ENCODE data around the gene LDLRAD4.

DNA sequence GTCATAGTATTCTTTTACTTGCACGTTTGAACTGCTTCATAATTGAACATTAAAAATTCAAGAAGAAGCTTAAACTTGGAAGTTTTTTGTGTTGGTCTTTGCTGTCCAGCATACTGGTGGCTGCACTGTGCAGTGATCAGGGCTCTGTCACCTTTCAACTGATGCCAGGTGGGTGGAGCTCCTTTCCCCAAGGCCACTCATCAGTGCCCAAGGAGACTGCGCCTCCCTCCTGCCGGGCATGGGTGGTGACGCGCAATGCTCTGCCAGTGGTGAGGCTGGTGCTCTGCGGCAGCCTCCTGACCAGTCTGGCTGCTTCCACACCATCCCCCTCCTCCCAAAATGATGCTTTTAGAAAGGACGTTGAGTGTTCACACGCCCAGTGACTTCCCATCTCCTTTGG, 16.0 kb upstream of the LDLRAD4 start:
- TF ChIP-seq HDAC1 (IDR thresholded peaks at IDR 0.05) (no peak), EZH2 (IDR thresholded peaks at IDR 0.05; ENCODE audit: borderline replicate concordance, low read depth, low read length) (no peak), ZNF263 (CRISPR knock-in tag; IDR thresholded peaks at IDR 0.05; ENCODE audit: borderline replicate concordance) (no peak), HCFC1 (IDR thresholded peaks at IDR 0.05; ENCODE audit: low read depth, low read length) (no peak), ZNF274 (IDR thresholded peaks at IDR 0.05; ENCODE audit: borderline replicate concordance, low read depth, low read length) (no peak), POLR2AphosphoS5 (IDR thresholded peaks at IDR 0.05; ENCODE audit: control insufficient read depth, insufficient read depth, low read depth, low read length) (no peak), NFYB (IDR thresholded peaks at IDR 0.05; ENCODE audit: extremely low read depth, insufficient read length) (no peak)
- TF ChIP-seq, protein P1, sequence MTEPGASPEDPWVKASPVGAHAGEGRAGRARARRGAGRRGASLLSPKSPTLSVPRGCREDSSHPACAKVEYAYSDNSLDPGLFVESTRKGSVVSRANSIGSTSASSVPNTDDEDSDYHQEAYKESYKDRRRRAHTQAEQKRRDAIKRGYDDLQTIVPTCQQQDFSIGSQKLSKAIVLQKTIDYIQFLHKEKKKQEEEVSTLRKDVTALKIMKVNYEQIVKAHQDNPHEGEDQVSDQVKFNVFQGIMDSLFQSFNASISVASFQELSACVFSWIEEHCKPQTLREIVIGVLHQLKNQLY (CRISPR knock-in tag; conservative IDR thresholded peaks at IDR 0.05) = no peak
- TF ChIP-seq, protein P2, sequence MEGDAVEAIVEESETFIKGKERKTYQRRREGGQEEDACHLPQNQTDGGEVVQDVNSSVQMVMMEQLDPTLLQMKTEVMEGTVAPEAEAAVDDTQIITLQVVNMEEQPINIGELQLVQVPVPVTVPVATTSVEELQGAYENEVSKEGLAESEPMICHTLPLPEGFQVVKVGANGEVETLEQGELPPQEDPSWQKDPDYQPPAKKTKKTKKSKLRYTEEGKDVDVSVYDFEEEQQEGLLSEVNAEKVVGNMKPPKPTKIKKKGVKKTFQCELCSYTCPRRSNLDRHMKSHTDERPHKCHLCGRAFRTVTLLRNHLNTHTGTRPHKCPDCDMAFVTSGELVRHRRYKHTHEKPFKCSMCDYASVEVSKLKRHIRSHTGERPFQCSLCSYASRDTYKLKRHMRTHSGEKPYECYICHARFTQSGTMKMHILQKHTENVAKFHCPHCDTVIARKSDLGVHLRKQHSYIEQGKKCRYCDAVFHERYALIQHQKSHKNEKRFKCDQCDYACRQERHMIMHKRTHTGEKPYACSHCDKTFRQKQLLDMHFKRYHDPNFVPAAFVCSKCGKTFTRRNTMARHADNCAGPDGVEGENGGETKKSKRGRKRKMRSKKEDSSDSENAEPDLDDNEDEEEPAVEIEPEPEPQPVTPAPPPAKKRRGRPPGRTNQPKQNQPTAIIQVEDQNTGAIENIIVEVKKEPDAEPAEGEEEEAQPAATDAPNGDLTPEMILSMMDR (IDR thresholded peaks at IDR 0.05 in 2 of 3, conservative IDR thresholded peaks at IDR 0.05 in 1 of 3; ENCODE audit: insufficient read depth in 2 of 3, low read depth in 1 of 3, low read length in 3 of 3) = no peak

All from K562 (cell line).